PFSK-1 (cell line): ENCODE data around the gene ARHGEF7.

Experiments used
- POLR2AphosphoS5 ChIP-seq: IDR thresholded peaks from 2 replicates; pipeline ENCODE4 v1.6.1; 2012; ENCODE audit warnings: low read depth, mild to moderate bottlenecking, control low read depth, low read length, moderate library complexity
- REST ChIP-seq, 2 experiments: IDR thresholded peaks; 2 replicates each; pipeline versions ENCODE4 v1.6.1 to v1.8.0; 2011 to 2012; ENCODE audit warnings: low read depth in 2 of 2, low read length in 2 of 2, control low read depth in 1 of 2, inconsistent platforms in 1 of 2, mild to moderate bottlenecking in 1 of 2, moderate library complexity in 1 of 2; ENCODE audit not compliant: insufficient read depth in 1 of 2
- SIN3A ChIP-seq: IDR thresholded peaks from 2 replicates; pipeline ENCODE4 v1.6.1; 2012; ENCODE audit warnings: mild to moderate bottlenecking, low read length, moderate library complexity, borderline replicate concordance; ENCODE audit not compliant: insufficient read depth
- TAF1 ChIP-seq: IDR thresholded peaks from 2 replicates; pipeline ENCODE4 v1.6.1; 2012; ENCODE audit warnings: low read length, control low read depth, borderline replicate concordance; ENCODE audit not compliant: insufficient read depth

GRCh38 chr13:111265701-111266035 lies 150.6 kb downstream of the ARHGEF7 start:
- TF ChIP-seq TAF1 (no peak), POLR2AphosphoS5 (no peak), SIN3A (no peak), REST (IDR thresholded peaks at IDR 0.05; ENCODE audit: insufficient read depth in 1 of 2, low read depth in 2 of 2, low read length in 2 of 2) (no peak)
